Brain microvascular endothelial cell (primary cell): Measurements from ENCODE around the gene ACER2.
"Not testable (repeated sequence)": the region's sequence is repeated elsewhere in the genome, so short reads cannot be mapped to it uniquely, and the experiment has no call there.

ENCODE experiments used
- DNase-seq: peaks from one replicate; pipeline ENCODE4 v3.0.0-alpha.2; 2020
- H3K27ac ChIP-seq: fragments of 250-450 bp; sonication (Bioruptor Pico); 2 replicates; pipeline ENCODE4 v1.5.1; 2020; ENCODE audit warnings: mild to moderate bottlenecking, moderate library complexity
- H3K27me3 ChIP-seq: fragments of 250-450 bp; sonication (Bioruptor Pico); replicated peaks from 2 replicates; pipeline ENCODE4 v1.5.1; 2020; ENCODE audit warnings: mild to moderate bottlenecking
- H3K36me3 ChIP-seq: fragments of 250-450 bp; sonication (Bioruptor Pico); replicated peaks from 2 replicates; pipeline ENCODE4 v1.5.1; 2020; ENCODE audit warnings: mild to moderate bottlenecking
- H3K4me3 ChIP-seq: 2 replicates; pipeline ENCODE4 v1.5.1; 2011; ENCODE audit warnings: low read depth, mild to moderate bottlenecking, control low read depth, low read length, moderate library complexity
- in situ Hi-C: cut with HindIII; loops from 2 replicates; pipeline ENCODE4 v1.10.0; 2017; ENCODE audit warnings: low sequenced_read_pairs, low pct_ligation_motif_present
- TF ChIP-seq, protein P1 (sequence below): IDR thresholded peaks from 2 replicates; pipeline ENCODE4 v1.5.1; 2011; ENCODE audit warnings: low read depth, mild to moderate bottlenecking, moderate library complexity, low read length, control low read depth, inconsistent platforms; ENCODE audit errors: missing control alignments

The ACER2 gene

DNA sequence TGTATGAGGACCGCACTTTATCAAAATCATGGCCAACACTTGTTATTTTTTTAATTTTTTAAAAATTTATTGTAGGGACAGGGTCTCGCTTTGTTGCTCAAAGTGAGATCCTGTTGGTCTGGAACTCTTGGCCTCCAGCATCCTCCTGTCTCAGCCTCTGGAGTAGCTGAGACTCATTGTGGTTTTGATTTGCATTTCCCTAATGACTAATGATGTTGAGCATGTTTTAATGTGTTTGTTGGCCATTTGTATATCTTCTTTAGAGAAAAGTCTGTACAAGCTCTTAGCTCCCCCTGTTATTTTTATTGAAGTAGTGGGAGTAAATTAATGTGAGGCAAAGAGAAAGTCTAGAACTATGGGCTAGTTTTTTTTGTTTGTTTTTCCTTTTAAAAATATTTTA lies 27.2 kb upstream of the ACER2 start:
- TF ChIP-seq, protein P1, sequence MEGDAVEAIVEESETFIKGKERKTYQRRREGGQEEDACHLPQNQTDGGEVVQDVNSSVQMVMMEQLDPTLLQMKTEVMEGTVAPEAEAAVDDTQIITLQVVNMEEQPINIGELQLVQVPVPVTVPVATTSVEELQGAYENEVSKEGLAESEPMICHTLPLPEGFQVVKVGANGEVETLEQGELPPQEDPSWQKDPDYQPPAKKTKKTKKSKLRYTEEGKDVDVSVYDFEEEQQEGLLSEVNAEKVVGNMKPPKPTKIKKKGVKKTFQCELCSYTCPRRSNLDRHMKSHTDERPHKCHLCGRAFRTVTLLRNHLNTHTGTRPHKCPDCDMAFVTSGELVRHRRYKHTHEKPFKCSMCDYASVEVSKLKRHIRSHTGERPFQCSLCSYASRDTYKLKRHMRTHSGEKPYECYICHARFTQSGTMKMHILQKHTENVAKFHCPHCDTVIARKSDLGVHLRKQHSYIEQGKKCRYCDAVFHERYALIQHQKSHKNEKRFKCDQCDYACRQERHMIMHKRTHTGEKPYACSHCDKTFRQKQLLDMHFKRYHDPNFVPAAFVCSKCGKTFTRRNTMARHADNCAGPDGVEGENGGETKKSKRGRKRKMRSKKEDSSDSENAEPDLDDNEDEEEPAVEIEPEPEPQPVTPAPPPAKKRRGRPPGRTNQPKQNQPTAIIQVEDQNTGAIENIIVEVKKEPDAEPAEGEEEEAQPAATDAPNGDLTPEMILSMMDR = no peak
- no peaks in the 10 kb centered on the region for H3K27me3 ChIP-seq
- H3K4me3 ChIP-seq = no peak overlapping the region
- H3K27ac ChIP-seq = no peak overlapping the region
- no peak for DNase-seq
- peaks cover 29% of the 10 kb centered on the region for H3K36me3 ChIP-seq
- in situ Hi-C loops = no loop called here

DNA sequence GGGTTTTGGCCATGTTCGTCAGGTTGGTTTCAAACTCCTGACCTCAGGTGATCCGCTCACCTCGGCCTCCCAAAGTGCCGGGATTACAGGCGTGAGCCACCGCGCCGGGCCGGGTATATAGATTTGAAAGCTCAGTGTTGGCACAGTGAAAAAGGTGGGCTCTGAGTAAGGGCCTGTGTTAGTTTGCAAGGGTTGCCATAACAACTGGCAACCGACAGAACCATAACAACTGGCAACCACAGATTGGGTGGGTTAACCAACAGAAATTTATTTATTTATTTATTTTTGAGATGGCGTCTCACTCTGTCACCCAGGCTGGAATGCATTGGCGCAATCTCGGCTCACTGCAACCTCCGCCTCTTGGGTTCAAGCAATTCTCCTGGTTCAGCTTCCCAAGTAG lies 23.6 kb upstream of the ACER2 start:
- in situ Hi-C loops, DNase-seq, H3K27me3 ChIP-seq, H3K27ac ChIP-seq, H3K4me3 ChIP-seq, H3K36me3 ChIP-seq: not testable (repeated sequence)

DNA sequence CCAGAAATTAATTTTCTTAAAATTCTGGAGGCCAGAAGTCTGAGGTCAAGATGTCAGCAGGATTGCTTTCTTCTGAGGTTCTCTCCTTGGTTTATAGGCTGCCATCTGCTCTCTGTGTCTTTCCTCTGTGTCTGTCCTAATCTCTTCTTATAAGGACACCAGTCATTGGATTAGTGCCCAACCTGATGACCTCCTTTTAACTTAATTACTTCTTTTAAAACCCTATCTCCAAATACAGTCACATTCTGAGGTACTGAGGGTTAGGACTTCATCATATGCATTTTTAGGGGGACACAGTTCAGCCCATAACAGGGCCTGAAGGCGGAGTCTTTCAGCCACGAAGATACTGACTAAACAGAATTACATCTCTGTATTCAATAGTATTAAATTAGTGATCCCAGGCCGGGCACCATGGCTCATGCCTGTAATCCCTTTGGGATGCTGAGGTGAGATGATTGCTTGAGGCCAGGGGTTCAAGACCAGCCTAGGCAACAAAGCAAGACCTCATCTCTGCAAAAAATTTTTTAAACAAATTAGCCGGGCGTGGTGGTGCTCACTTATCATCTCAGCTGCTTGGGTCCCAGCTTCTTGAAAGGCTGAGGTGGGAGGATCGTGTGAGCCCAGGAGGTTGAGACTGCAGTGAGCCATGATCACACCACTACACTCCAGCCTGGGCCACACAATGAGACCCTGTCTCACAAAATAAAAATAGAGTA lies 22.9 kb upstream of the ACER2 start:
- Histone ChIP-seq H3K36me3 (no peaks in the 10 kb centered on the region), H3K27ac (no peak overlapping the region), H3K4me3 (no peak overlapping the region), H3K27me3 (no peaks in the 10 kb centered on the region)
- DNase-seq = no peak
- TF ChIP-seq, protein P1 = no peak
- in situ Hi-C loops = no loop called here

DNA sequence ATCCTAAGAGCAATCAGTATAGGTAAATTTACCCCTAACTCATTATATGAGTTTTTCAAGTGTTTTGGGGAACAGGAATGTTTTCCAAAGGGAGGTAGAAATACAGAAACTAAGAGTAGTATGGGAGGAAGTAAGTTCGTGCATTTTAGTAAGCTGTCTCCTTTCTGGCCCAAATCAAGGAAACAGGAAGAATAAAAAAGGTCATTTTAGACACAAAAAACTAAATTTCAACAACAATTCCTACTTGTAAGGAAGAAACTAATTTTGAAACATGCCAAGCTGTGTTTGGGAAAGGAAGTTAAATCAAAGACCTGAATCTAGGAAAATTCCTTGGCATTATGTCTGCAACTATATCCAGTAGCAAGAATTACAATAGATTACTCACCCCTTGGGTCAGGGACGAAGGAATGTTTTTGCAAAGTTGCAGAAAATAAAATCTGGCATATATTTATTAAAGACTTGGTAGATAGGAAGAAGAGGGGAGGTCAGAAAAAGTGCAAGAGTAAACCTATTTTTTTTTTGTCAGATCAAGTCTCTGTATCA lies 22.2 kb upstream of the ACER2 start:
- DNase-seq = no peak
- Histone ChIP-seq H3K27me3 (no peaks in the 10 kb centered on the region), H3K27ac (no peak overlapping the region), H3K36me3 (no peaks in the 10 kb centered on the region), H3K4me3 (no peak overlapping the region)
- in situ Hi-C loops = no loop called here
- TF ChIP-seq, protein P1 = no peak

DNA sequence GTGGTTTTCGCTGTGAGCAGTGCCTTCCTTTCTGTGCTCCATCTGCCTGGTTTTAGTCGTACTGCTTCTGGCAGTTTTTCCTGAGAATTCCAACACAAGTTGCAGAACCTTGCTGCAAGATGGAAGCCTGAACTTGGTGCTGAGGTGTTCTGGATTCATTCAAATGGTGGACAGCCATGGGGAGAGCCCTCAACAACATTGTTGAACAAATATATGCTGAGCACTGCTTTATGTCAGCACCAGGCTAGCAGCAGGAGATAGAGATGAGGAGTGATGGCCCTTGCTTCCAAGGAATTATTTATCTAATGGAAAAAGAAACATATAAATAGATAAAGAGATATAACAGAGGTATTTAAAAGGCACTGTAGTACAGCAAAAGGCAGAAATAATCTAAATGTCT lies 21.5 kb upstream of the ACER2 start:
- Histone ChIP-seq H3K27me3 (no peaks in the 10 kb centered on the region), H3K4me3 (no peak overlapping the region), H3K27ac (no peak overlapping the region), H3K36me3 (no peaks in the 10 kb centered on the region)
- TF ChIP-seq, protein P1 = no peak
- in situ Hi-C loops = no loop called here
- DNase-seq = no peak

DNA sequence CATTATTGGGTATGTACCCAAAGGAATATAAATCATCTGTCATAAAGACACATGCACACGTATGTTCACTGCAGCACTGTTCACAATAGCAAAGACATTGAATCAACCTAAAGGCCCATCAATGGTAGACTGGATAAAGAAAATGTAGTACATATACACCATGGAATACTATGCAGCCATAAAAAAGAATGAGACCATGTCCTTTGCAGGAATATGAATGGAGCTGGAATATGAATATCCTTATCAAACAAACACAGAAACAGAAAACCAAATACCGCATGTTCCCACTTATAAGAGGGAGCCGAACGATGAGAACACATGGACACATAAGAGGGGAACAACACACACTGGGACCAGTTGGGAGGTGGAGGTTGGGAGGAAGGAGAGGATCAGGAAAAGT lies 19.3 kb upstream of the ACER2 start:
- DNase-seq, H3K4me3 ChIP-seq, H3K27ac ChIP-seq, H3K36me3 ChIP-seq, in situ Hi-C loops, H3K27me3 ChIP-seq: not testable (repeated sequence)

DNA sequence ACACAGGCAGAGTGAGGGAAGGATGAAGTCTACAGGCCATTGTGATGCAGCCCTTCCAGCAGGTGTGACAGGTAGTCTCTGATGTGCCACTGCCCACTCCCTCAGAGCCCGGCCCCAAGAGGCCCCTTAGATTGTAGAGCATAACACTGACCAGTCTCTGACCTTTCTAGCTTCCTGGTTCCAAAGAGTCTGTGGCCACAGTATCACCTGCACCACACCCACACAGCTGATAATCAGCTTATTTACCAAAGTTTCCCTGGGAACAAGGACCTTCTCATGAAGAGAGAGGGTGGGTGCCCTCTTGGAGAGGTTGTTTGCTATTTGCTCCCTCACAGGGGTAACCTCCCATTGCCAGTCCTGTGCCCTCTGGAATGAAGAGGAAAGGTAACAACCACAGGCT lies 11.0 kb upstream of the ACER2 start:
- in situ Hi-C loops = no loop called here

DNA sequence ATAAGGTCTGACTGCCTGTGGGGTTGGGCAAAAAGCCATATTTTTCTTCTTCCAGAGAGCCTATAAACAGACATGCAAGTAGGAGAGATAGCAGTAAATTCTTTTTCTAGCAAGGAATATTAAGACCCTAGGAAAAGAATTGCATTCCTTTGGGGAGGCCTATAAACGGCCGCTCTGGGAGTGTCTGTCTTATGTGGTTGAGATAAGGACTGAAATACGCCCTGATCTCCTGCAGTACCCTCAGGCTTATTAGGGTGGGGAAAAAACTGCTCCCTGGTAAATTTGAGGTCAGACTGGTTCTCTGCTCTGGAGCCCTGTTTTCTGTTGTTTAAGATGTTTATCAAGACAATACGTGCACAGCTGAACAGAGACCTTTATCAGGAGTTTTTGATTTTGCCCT lies 5.6 kb upstream of the ACER2 start:
- H3K36me3 ChIP-seq, H3K27me3 ChIP-seq, DNase-seq, in situ Hi-C loops, H3K4me3 ChIP-seq, H3K27ac ChIP-seq: not testable (repeated sequence)

More for the DNA sequence above, 11.0 kb upstream of the ACER2 start:
- Histone ChIP-seq H3K27me3 (no peaks in the 10 kb centered on the region), H3K27ac (no peak overlapping the region), H3K36me3 (no peaks in the 10 kb centered on the region), H3K4me3 (no peak overlapping the region)
- DNase-seq = no peak
- TF ChIP-seq, protein P1 = no peak
